Neural cell (in vitro differentiated cells): Measurements from ENCODE around the gene DOCK2. TPM values are rescaled to one million over a fixed set of nuclear protein-coding genes. Genes with fewer than 3 reads are reported as not detected.

Source experiments
- H2AFZ ChIP-seq: fragments of 200-600, 300-800 bp; sonication (generic), shearing (Covaris generic); 2 replicates; pipeline ENCODE4 v1.6.0; 2014; ENCODE audit warnings: low read depth, mild to moderate bottlenecking, antibody characterized with exemption, low read length, moderate library complexity
- H3F3A ChIP-seq: fragments of 200-600 bp; shearing (Covaris generic); 2 replicates; pipeline ENCODE4 v1.6.1; 2016; ENCODE audit warnings: mild to moderate bottlenecking, moderate library complexity, mixed read lengths, antibody characterized with exemption, low read length; ENCODE audit not compliant: insufficient read depth, poor library complexity, severe bottlenecking
- H3K27ac ChIP-seq: fragments of 200-600, 300-800 bp; sonication (generic), shearing (Covaris generic); 2 replicates; pipeline ENCODE4 v1.5.1; 2014; ENCODE audit warnings: mild to moderate bottlenecking, low read length, moderate library complexity
- H3K27me3 ChIP-seq: fragments of 300-800, 200-600 bp; sonication (generic), shearing (Covaris generic); 2 replicates; pipeline ENCODE4 v1.6.0; 2014; ENCODE audit warnings: mild to moderate bottlenecking, low read depth, low read length, moderate library complexity; ENCODE audit not compliant: insufficient read depth
- H3K36me3 ChIP-seq: fragments of 300-800, 200-600 bp; sonication (generic), shearing (Covaris generic); 2 replicates; pipeline ENCODE4 v1.5.1; 2014; ENCODE audit warnings: mild to moderate bottlenecking, antibody characterized with exemption, low read length, moderate library complexity; ENCODE audit not compliant: insufficient read depth
- H3K4me2 ChIP-seq: fragments of 300-800, 200-600 bp; sonication (generic), shearing (Covaris generic); 2 replicates; pipeline ENCODE4 v1.6.0; 2014; ENCODE audit warnings: mild to moderate bottlenecking, low read length
- H3K4me3 ChIP-seq: fragments of 300-800, 200-600 bp; sonication (generic), shearing (Covaris generic); 2 replicates; pipeline ENCODE4 v1.5.1; 2014; ENCODE audit warnings: mild to moderate bottlenecking, low read length, moderate library complexity
- H3K79me2 ChIP-seq: fragments of 200-600 bp; shearing (Covaris generic); replicated peaks from 2 replicates; pipeline ENCODE4 v1.6.0; 2014; ENCODE audit warnings: mild to moderate bottlenecking, low read length, moderate library complexity; ENCODE audit not compliant: insufficient read depth
- H3K9ac ChIP-seq: fragments of 300-800, 200-600 bp; sonication (generic), shearing (Covaris generic); 2 replicates; pipeline ENCODE4 v1.6.1; 2016; ENCODE audit warnings: mild to moderate bottlenecking, low read length, mixed read lengths
- H3K9me2 ChIP-seq: fragments of 200-600 bp; shearing (Covaris generic); 2 replicates; pipeline ENCODE4 v1.6.1; 2016; ENCODE audit warnings: mild to moderate bottlenecking, low read length, mixed read lengths; ENCODE audit not compliant: insufficient read depth
- H3K9me3 ChIP-seq: fragments of 200-600, 300-800 bp; sonication (generic), shearing (Covaris generic); 2 replicates; pipeline ENCODE4 v1.6.1; 2016; ENCODE audit warnings: mild to moderate bottlenecking, mixed run types, low read length, moderate library complexity, mixed read lengths
- H4K20me1 ChIP-seq: fragments of 200-600 bp; shearing (Covaris generic); 2 replicates; pipeline ENCODE4 v1.6.1; 2016; ENCODE audit warnings: mild to moderate bottlenecking, mixed run types; ENCODE audit not compliant: insufficient read depth
- EP300 ChIP-seq: fragments of 450-650 bp; conservative IDR thresholded peaks from 2 replicates; pipeline ENCODE4 v1.6.1; 2014; ENCODE audit warnings: antibody characterized with exemption, mild to moderate bottlenecking, moderate library complexity; ENCODE audit not compliant: poor library complexity, severe bottlenecking
- EZH2 ChIP-seq: fragments of 200-600, 300-800 bp; shearing (Covaris generic), sonication (generic); IDR thresholded peaks from 2 replicates; pipeline ENCODE4 v1.6.1; 2014; ENCODE audit warnings: antibody characterized with exemption, low read length, borderline replicate concordance, mild to moderate bottlenecking; ENCODE audit not compliant: insufficient read depth, poor library complexity, severe bottlenecking
- MXI1 ChIP-seq: fragments of 450-650 bp; conservative IDR thresholded peaks from 2 replicates; pipeline ENCODE4 v1.6.1; 2014; ENCODE audit warnings: antibody characterized with exemption, mild to moderate bottlenecking; ENCODE audit not compliant: poor library complexity, severe bottlenecking
- POLR2AphosphoS5 ChIP-seq: IDR thresholded peaks from 2 replicates; pipeline ENCODE4 v1.6.1; 2012
- RAD21 ChIP-seq: fragments of 450-650 bp; conservative IDR thresholded peaks from 2 replicates; pipeline ENCODE4 v1.6.1; 2014; ENCODE audit warnings: antibody characterized with exemption, mild to moderate bottlenecking, moderate library complexity
- REST ChIP-seq: IDR thresholded peaks from 2 replicates; pipeline ENCODE4 v1.6.1; 2012; ENCODE audit warnings: borderline replicate concordance
- SMC3 ChIP-seq: fragments of 450-650 bp; conservative IDR thresholded peaks from 2 replicates; pipeline ENCODE4 v1.6.1; 2014; ENCODE audit warnings: antibody characterized with exemption, mild to moderate bottlenecking, moderate library complexity; ENCODE audit not compliant: poor library complexity
- TAF1 ChIP-seq: IDR thresholded peaks from 2 replicates; pipeline ENCODE4 v1.6.1; 2012; ENCODE audit warnings: low read depth
- polyA plus RNA-seq: library from polyadenylated mRNA; depleted of rRNA; stranded (reverse); fragments of >200 nt; gene quantifications from 2 replicates; pipeline ENCODE4 v1.2.3, GENCODE V29; 2014
- TF ChIP-seq, protein P1 (sequence below): fragments of 450-650 bp; IDR thresholded peaks from 2 replicates; pipeline ENCODE4 v1.5.1; 2014; ENCODE audit warnings: antibody characterized with exemption, mild to moderate bottlenecking, moderate library complexity; ENCODE audit not compliant: poor library complexity, severe bottlenecking

The DOCK2 gene
- polyA plus RNA-seq, 1 donor from 2014 or later: 0.15 TPM

GRCh38 chr5:169895926-169896325 is 258.9 kb downstream of the DOCK2 start:
- Histone ChIP-seq H3K79me2 (no peaks in the 10 kb centered on the region), H3K36me3 (no peaks in the 10 kb centered on the region), H3K9me3 (no peaks in the 10 kb centered on the region), H4K20me1 (no peaks in the 10 kb centered on the region), H3K9ac (no peak overlapping the region), H3K27ac (no peak overlapping the region), H3F3A (no peaks in the 10 kb centered on the region), H3K4me3 (no peak overlapping the region), H3K27me3 (no peaks in the 10 kb centered on the region), H3K4me2 (no peak overlapping the region), H2AFZ (no peak overlapping the region), H3K9me2 (no peaks in the 10 kb centered on the region)
- TF ChIP-seq EP300 (no peak), SMC3 (no peak), POLR2AphosphoS5 (no peak), MXI1 (no peak), TAF1 (no peak), EZH2 (no peak), RAD21 (no peak), REST (no peak)
- TF ChIP-seq, protein P1, sequence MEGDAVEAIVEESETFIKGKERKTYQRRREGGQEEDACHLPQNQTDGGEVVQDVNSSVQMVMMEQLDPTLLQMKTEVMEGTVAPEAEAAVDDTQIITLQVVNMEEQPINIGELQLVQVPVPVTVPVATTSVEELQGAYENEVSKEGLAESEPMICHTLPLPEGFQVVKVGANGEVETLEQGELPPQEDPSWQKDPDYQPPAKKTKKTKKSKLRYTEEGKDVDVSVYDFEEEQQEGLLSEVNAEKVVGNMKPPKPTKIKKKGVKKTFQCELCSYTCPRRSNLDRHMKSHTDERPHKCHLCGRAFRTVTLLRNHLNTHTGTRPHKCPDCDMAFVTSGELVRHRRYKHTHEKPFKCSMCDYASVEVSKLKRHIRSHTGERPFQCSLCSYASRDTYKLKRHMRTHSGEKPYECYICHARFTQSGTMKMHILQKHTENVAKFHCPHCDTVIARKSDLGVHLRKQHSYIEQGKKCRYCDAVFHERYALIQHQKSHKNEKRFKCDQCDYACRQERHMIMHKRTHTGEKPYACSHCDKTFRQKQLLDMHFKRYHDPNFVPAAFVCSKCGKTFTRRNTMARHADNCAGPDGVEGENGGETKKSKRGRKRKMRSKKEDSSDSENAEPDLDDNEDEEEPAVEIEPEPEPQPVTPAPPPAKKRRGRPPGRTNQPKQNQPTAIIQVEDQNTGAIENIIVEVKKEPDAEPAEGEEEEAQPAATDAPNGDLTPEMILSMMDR: no peak

DNA sequence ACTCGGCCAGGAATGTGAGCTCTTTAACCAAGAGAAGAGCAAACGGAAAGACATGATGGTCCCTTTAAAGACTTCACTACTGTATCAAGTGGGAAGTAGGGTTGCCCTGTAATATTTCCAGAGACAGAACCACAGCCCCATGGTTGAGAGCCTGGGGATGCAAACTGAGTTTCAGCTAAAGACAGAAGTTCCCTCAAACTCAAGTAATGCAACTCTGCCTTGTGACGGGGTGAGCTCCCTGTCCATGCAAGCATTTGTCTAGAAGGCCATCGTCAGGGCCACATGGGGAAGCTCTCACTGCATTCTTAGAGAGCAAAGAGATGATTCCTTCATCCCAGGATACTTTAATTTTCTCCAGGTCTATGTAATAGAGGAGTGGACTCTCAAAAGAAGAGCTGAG is 260.4 kb downstream of the DOCK2 start:
- no peaks in the 10 kb centered on the region for H3F3A ChIP-seq
- TF ChIP-seq REST: no peak
- no peak for TF ChIP-seq EZH2
- TF ChIP-seq, protein P1: no peak
- TF ChIP-seq RAD21: no peak
- no peak for TF ChIP-seq EP300
- no peak for TF ChIP-seq POLR2AphosphoS5
- TF ChIP-seq TAF1: no peak
- TF ChIP-seq SMC3: no peak
- TF ChIP-seq MXI1: no peak
- no peak overlapping the region for H3K27ac ChIP-seq

More for the DNA sequence above, 260.4 kb downstream of the DOCK2 start:
- no peak overlapping the region for H2AFZ ChIP-seq
- no peaks in the 10 kb centered on the region for H3K36me3 ChIP-seq
- H3K79me2 ChIP-seq: no peaks in the 10 kb centered on the region
- no peaks in the 10 kb centered on the region for H3K27me3 ChIP-seq
- no peak overlapping the region for H3K9ac ChIP-seq
- H4K20me1 ChIP-seq: no peaks in the 10 kb centered on the region
- H3K4me2 ChIP-seq: no peak overlapping the region
- no peaks in the 10 kb centered on the region for H3K9me3 ChIP-seq
- no peaks in the 10 kb centered on the region for H3K9me2 ChIP-seq
- H3K4me3 ChIP-seq: no peak overlapping the region
